NCI-H82 treated with DMSO at 0.1 percent for 48 hours (cell line): ENCODE measurements around the gene EVA1A.
"Not testable (repeated sequence)": the region's sequence is repeated elsewhere in the genome, so short reads cannot be mapped to it uniquely, and the experiment has no call there.

ENCODE experiments used
- DNase-seq: peaks from one replicate; lab custom pipeline; 2025; ENCODE audit not compliant: unreplicated experiment; lab: John Stamatoyannopoulos, UW

EVA1A gene

DNA sequence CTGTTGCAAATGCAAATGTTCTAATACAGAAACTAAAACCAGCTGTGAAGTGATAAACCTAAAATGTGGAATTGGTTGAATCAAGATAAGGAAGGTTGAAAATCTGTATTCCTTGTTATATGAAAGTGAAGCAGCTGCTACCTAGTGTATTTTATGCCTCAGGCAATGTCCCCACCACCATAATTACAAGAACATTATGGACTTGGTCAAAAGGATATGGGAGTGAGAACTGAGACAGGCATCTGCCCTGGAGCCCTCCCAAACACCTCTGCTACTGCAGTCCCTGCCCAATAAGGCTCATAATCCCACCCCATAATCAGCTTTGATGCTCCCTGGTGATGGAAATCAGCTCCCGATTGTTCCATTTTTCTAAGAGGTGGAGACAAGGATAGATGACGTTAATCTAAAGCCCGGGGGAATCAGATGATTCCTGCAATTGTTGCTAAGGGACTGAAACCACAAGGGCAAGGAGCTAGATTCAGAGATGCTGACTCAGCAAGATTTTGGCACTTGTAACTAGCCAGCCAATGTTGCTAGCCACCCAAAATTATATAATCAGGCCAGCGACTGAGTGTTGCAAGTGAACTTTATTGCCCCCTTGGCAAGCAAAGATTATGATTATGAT is 69.5 kb downstream of the EVA1A start:
- no peak for DNase-seq

DNA sequence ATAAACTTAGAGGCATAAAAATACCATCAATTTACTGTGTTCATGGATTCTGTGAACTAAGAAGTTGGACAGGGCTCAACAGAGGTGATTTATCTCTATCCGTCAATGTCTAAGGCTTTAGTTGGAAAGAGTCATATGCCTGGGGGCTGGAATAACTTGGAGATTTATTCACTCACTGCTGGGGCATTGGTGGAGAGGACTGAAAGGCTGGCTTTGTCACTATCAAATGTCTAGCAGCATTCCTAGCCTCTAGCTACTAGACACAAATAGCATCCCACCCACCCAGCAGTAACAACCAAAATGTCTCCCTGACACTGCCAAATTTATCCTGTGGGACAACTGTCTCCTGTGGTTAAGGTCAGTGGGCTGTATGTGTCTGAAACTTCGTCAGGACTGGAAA is 71.0 kb downstream of the EVA1A start:
- no peak for DNase-seq

DNA sequence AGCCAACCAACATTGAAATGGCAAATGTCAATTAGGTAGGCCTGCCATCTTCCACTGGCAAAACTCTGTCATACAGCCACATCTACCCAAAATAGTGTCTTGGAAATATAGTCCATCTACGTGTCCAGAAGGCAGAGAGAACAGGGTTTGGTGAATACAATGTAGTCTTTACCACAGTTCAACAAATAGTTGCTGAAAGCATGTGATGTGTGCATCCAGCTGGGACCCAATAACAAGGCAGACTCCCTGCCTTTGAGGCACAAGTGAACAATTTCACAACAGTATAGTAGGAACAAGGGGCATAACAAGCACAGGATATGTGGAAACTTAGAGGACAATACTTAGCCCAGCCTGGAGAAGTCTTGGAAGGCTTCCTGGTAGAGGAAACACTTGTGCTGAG is 72.6 kb downstream of the EVA1A start:
- no peak for DNase-seq

DNA sequence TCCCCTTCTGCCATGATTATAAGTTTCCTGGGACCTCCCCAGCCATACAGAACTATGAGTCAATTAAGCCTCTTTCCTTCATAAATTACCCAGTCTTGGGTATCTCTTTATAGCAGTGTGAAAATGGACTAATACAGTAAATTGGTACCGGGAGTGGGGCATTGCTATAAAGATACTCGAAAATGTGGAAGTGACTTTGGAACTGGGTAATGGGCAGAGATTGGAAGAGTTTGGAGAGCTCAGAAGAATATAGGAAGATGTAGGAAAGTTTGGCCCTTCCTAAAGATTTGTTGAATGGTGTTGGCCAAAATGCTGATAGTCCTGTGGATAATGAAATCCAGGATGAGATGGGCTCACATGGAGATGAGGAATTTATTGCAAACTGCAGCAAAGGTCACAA is 74.0 kb downstream of the EVA1A start:
- DNase-seq: not testable (repeated sequence)

DNA sequence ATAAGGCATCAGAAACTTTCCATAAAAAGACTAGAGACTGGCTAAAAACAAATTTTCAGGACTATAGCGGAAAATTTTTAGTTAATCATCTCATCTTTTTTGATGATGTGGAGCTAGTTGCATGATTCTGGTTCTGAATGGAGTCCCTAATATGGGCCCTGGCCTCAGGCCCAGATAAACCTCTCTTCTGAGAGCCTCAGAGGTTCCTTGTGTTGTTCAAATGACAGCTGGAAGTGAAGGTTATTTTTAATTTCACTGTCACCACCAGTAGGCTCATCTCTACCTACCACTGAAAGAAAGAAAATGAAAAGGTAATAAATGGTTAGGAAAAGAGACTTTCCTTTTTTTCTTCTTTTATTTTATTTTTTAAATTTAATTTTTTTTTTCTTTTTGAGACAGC is 75.9 kb downstream of the EVA1A start:
- no peak for DNase-seq

DNA sequence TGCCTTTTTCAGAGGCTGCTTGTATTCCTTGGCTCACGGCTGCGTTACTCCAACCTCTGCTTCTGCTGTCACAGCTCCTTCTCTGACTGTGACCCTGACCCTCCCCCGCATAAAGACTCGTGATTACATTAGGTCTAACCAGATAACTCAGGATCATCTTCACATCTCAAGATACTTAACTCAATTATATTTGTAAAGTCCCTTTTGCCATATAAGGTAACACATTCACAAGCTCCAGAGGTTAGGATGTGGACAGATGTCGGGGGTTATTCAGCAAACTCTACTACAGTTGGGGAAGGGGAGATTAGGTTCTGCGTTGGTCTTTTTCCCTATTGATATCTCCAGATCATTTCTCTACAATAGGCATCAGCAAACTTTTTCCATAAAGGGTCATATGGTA is 76.9 kb downstream of the EVA1A start:
- DNase-seq: no peak

DNA sequence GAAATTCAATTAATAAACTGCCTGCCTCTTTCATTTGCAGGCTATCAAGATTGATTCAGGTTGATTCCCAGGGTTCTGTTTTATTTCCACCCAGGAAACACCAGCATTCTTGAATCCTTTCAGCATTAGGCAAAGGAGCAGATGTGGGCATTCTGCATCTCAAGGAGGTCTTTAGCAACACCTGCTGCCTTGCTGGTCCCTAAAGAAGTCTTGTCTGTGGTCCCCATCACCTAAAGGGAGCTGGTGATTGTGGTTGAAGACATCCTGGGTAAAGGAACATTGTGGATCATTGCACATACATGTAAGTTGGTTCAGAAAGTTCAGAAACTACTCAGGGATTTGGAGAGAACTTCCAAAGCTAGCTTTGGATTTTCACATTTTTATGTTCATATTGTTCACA is 78.3 kb downstream of the EVA1A start:
- no peak for DNase-seq

DNA sequence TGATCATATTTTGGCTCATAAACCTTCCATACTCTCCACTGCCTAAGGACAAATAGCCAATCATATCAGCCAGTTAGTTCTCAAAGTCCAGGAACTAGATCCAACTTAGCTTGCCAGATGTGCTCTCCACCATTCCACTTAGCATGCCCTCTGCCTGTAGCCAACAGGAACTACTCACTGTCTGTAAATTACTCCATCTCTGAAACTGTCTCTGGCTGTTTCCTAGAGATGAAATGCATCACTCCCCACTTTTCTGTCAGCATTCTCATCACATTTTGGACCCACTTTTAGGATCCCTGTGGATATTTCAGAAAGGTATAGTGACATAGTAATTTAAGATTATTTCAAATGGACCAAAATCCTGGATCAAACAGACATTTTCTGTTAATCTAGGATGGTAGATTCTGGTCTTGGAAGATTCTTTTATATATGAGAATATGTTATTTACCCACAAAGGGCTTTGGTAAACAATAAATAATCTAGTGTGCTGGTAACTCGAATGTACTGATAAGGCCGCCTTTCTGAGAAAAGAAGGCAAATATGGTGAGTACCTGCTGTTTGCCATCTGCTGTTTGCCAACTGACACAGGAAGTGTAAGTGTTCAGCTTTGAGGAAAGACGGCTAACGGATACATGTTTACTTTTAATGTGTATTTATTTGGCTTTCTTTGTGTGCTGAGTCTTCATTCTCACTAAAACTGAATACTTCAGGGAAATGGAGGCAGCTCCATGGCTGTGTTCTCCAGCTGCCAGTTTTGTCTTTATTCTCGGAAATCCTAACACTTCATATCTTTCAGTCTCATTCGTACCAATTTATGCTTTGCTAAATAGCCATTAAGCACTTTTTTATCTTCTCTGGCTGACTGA is 79.5 kb downstream of the EVA1A start:
- no peak for DNase-seq

DNA sequence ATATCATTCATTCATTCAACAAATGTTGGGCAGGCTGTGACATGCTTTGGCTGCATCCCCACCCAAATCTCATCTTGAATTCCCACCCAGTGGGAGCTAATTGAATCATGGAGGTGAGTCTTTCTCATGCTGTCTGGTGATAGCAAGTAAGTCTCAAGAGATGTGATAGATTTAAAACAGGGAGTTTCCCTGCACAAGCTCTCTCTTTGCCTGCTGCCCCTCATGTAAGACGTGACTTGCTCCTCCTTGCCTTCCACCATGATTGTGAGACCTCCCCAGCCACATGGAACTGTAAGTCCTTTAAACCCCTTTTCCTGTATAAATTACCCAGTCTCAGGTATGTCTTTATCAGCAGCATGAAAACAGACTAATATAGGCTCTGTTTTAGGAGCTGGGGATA is 83.0 kb downstream of the EVA1A start:
- DNase-seq: not testable (repeated sequence)

DNA sequence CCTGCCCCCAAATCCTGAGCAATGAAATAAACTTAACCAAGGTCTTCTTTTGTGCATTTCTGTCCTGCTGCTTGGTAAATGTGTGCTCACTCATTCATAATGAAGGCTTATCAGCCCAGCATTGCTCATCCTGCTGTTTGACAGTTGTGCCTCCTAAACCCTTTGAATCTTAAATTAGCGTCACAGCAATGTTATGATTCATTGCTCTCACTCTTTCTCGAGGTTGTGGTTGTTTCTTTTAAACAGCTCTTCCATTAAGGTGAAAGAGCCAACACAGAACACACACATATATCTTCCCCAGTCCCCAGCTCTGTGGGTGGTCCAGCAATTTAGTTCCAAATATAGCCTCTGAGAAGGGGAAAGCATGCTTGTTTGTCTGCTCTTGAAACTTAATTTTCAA is 84.0 kb downstream of the EVA1A start:
- no peak for DNase-seq

DNA sequence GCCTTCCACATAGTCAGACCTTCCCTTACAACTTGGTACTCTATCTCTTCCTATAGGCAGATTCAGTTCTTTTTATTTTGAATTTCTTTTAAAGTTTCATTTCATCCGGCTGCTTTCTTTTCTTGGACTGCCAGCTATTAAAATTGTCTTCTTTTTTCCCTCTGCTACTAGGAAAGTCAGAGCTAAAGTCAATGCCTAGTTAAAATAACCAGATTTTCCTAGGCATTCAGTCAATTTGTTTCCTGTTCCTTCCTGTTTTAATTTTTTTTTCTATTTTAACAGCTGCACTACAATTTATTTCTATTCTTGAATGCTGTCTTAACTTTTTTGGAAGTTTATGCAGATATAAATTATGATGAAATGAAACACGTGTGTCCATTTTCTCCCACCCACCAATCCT is 84.8 kb downstream of the EVA1A start:
- no peak for DNase-seq

DNA sequence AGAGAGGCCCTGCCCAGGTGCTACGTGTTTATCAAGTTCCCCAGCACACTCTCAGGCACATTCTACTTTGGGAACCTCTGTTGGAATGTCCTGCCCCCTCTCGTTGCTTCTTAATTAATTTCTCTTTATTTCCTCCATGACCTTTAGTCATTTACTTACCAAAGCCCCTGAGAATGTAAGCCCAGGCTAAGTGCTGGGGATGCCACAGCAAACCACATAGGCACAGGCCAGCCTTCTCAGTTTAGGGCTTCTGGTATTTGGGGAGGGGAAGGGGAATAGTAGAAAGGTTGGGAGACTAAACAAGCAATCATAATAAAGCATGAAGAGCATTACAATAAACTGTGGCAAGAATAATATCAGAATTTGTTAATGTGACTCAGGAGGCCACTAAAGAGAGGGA is 85.7 kb downstream of the EVA1A start:
- DNase-seq: no peak

DNA sequence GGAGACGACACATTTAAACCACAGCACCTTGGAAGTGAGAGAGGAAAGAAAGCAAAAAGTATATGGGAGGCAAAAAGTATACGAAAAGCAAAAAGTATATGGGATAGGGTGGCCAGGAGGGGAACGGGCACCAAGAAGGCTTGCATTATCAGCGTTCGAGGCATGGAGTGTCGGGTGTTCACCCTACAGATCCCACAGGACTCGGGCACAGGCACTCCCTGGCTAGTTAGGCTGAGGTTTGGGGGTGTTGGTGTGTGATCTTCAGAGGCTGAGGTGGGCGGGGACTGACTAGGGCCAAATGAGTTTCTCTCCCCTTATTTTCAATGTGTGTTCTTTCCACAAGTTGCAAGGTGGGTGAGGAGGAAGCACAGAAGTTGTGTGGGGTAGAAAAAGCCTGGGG is 86.6 kb downstream of the EVA1A start:
- DNase-seq: no peak

DNA sequence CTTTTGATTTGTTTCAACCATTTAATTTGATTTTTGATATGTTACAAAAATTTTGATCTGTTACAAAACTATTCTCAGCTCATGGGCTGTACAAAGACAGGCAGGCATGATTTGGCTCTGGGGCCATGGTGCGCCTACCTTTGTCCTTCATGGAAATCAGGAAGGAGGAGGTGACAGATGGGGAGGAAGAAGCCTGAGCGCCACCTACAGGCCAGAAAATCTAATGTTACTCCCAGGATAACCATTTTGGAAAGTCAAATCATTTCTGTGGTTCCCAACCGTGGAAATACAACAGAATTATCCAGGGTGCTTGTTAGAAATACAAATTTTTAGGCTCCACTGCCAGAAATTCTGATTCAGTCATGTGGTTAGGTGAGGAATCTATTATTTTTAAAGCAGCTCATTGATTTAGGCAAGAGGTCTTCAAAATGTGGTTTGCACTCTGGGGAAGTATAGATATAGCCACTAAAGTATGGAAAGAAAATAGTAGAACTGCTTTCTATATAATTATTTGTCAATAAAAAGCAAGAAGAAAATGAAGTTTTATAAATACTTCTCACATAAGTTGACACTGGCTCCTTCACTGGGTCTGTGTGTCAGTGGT is 93.9 kb downstream of the EVA1A start:
- DNase-seq: peak; percentile 40

DNA sequence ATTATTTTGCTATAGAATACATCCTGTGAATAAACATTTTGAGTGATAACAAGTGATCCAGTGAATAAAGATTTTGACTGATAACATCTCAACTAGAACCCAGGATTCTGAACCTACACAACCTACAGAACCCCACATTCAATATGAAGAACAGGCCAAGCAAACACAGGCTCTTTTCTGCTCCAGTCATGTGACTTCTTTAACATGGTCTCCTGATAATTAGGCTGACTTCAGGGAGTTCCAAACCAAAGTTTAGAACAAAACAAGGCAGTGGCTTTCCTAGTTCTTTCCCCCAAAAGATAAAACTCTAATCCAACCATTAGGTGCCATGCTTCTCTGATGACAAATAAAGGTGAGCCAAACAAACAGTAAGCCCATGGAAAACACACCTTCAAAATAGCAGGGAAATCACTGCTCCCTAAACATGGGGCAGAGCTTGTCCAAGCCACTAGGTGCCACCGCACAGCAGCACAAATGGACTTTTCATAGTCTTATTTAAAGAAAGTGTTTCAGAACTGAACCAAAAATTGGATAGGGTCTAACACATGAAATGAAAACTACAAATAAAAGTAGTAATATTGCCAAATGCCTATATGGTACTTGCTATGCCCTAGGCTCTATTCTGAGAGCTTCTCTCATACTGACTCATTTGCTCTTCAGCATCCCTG is 95.3 kb downstream of the EVA1A start:
- no peak for DNase-seq

DNA sequence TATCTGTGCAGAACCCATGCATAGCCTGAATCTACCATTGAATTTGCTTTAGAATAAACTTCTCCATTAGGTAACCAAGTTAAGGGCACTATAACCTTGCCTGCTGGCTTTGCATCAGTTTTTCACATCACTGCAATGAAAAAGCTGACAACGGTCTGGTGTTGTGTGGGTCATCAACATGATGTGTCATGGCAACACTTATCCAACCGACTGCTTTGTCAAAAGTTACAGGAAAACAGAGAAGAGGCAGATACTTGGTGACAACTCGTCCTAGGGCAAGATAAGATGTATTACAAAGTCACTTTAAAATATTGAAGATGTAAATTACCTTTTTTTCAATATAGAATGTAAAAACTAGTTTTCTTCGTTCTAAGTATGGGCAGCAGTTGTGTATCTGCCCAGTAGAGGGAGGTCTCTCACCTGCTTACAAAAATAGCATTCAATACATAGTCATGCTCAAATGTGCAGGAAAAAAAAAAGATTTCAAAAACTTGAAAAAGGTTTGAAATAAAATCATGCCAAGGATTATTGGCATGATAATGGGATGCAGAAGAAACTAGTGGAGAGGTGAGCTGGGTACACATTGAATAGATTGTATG is 96.3 kb downstream of the EVA1A start:
- DNase-seq: no peak

DNA sequence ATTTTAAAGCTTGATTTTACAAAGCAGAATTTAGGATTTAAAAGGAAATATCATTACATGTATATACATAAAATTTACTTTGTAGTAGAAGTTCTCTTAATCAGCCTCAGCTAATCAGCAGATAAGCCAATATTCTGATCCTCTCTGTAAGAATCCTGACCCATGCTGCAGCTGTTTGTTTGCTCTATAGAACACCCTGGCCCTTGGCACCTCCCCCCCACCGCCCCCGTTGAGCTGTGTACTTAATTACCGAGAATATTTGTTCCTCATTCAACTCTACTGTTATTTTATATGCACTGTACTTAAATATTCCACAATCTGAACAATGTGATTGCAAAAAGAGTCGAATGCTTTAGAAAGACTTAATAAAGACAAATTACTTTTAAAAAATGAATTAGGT is 98.0 kb downstream of the EVA1A start:
- DNase-seq: peak; percentile 86

DNA sequence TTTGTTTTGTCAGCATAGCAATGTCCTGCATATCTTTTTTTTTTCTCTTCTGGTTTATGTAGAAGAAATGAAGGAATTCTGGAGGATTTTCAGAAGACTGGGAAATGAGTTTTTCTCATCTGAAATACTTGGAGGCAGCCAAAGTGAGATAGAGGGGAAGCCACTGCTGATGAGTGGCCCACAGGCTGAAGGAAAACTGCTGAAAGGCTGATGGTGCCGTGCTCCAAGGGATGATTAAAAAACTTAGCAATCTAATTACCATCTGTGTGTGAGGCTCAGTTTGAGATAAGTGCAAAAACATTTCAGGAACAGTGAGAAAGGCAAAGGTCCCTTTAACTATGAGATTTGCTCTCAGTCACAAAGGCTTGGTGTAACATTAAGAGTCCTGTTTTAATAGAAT is 98.5 kb downstream of the EVA1A start:
- DNase-seq: peak; percentile 53

DNA sequence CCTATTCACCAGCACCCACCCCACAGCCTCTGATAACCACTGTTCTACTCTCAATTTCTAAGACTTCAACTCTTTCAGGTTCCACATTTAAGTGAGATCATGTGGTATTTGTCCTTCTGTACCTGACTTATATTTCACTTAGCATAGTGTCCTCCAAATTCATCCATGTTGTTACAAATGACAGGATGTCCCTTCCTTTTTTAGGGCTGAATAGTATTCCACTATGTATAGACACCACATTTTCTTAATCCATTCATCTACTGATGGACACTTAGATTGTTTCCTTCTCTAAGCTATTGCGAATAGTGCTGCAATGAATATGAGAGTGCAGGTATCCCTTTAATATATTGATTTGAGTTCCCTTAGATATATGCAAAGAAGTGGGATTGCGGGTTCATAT is 100.1 kb downstream of the EVA1A start:
- DNase-seq: no peak

DNA sequence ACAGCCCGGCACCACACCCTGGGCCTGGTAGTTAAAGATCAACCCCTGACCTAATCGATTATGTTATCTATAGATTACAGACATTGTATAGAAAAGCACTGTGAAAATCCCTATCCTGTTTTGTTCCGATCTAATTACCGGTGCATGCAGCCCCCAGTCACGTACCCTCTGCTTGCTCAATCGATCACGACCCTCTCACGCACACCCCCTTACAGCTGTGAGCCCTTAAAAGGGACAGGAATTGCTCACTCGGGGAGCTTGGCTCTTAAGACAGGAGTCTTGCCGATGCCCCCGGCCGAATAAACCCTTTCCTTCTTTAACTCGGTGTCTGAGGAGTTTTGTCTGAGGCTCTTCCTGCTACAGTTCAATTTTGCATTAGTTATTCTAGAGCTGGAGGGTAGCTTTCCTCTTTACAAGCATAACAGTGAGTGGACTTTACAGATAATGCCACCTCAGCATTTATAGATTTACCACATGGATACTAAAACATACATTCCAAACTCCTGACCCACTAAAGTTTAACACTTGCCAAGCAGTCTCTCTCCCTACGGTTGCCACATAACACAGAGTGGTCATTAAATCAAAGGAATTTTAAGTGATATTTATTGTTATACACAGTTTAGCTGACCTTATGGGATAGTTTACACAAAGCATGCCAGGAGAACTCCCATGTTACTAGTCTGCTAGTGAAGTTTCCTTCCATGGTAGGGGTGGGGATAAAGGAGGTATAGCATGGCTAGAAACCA is 101.0 kb downstream of the EVA1A start:
- no peak for DNase-seq

DNA sequence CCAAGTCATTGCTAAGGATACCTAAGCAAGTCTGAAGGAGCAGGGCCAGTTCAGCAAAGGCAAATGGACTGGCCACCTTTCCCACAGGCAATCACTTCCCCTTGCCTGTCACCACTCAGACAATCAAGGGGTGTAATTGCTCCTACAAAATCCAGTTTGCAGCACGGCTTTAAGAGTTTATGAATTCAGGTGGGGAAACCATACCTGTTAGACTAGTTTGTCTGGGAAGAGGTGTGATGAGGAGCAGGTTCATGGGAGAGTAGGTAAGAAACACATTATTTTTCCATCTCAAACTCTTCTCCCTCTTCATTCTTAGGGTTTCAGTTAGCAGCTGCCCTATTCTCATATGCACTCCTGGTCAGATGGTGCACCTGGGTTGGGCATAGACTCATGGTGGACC is 102.5 kb downstream of the EVA1A start:
- DNase-seq: no peak
